ENCODE results near the gene BCCIP. TPM values are rescaled to one million over a fixed set of nuclear protein-coding genes. Genes with fewer than 3 reads are reported as not detected.

The BCCIP gene
- 22.2 and 31.7 TPM in 2 replicates for total RNA-seq

GRCh38 chr10:125822878-125823662 is at the start of gene BCCIP, which contains the start of gene UROS:
BCCIP (plus strand) TSS chr10:125823546; CDS start chr10:125823558, 12 bp downstream.
UROS (minus strand) TSS chr10:125823258; CDS start chr10:125816499, 6,759 bp downstream.
- peak; percentile 92 to 95 for DNase-seq (ENCODE audit: low read depth in 2 of 2)

GRCh38 chr10:125773687-125774543 is 49.4 kb upstream of the BCCIP start:
- peak in 1 of 2 donors; percentile 47 for DNase-seq (ENCODE audit: low read depth in 2 of 2)

DNA sequence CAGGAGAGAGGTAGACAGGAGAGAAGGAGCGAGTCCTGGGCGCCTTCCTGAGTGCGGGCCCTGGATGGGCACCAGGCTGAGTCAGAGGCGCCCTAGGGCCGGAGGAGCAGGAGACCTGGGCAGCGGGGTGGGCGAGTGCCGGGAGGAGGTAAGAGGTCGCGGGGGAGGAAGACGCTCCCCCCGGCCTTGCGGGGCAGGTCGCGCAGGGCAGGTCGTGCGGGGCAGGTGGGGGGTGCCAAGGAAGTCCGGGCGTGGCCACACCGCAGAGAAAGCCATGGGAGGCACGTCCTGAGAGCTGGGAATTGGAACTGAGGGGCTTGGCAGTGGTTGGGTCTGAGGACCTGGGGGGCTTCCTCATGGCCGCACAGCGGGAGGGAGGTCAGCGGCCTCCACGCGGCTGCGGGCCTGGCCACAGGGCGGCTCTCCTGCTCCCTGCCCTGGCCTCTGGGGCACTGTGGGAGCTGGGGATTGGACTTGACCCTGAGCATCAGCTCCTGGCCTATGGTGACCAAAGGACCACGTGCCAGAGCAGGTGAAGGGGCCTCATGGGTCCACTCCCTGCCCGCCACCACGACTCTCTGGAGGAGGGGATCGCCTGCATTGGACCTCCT is 48.7 kb upstream of the BCCIP start:
- no peak for DNase-seq (ENCODE audit: low read depth in 2 of 2)

GRCh38 chr10:125775491-125776106 is 47.7 kb upstream of the BCCIP start, which contains the start of gene MMP21:
MMP21 (minus strand) TSS chr10:125775821; CDS start chr10:125775821, 0 bp downstream.
- DNase-seq (ENCODE audit: low read depth in 2 of 2): no peak

- DNase-seq (ENCODE audit: low read depth in 2 of 2): no peak
These were observed 45.5 kb upstream of the BCCIP start for GRCh38 chr10:125777806-125778205.

GRCh38 chr10:125778556-125778955 is 44.8 kb upstream of the BCCIP start:
- DNase-seq (ENCODE audit: low read depth in 2 of 2): no peak

DNA sequence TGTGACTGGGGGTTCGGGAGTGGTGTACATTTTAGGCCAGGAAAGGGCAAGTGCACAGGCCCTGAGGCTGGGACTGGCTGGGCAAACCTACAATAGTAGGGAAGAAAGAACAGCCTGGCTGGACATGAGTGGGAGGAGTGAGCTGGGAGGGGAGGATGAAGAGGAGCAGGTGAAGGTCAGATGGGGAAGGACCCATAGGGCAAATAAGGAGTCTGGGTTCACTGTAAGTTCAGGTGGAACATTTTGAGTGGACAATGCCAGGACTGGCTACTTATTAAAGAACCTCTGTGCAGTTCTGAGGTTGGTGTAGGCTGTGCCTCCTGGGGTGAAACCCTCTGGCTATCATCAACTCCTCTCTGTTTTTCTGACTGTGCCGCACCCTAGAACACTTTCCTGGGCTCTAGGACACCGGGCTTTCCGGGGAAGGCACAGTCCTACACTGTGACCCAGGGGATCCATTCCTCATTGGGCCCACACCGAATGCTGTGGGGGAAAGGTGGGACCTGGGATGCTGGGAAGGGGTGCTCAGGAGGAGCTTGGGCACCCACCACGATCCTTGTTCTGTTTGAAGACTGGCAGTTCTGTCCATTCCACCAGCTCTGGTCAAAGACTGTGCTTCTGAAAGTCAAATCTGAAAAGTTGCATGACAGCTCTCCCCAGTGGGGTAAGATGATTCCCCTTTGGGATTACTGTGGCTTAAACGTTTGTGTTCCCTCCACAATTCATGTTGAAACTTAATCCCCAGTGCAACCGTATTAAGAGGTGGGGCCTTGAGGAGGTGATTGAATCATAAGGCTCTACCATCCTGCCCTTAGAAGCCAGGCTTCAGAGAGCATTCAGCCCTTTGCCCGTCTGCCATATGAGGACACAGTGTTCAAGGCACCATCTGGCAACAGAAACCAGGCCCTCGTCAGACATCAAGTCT is 43.7 kb upstream of the BCCIP start:
- DNase-seq (ENCODE audit: low read depth in 2 of 2): no peak

DNA sequence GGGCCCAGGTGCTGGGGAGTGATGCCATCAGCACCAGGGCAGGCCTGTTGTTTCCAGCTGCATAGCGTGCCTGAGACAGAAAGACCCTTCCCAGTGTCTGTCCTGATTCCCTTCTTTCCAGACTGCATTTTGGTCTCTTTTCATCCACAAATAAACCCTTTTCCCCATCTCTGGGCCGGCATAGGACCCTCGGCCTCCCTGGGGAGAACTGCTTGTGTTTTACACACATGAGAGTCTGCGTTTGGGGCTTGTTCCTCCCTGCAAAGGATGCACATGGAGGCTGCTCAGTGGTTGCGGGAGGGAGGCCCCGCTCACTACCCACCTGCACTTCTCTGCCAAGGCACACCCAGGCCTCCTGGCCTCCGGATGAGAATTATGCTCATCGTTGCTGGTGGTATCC is 42.0 kb upstream of the BCCIP start:
- no peak for DNase-seq (ENCODE audit: low read depth in 2 of 2)

DNA sequence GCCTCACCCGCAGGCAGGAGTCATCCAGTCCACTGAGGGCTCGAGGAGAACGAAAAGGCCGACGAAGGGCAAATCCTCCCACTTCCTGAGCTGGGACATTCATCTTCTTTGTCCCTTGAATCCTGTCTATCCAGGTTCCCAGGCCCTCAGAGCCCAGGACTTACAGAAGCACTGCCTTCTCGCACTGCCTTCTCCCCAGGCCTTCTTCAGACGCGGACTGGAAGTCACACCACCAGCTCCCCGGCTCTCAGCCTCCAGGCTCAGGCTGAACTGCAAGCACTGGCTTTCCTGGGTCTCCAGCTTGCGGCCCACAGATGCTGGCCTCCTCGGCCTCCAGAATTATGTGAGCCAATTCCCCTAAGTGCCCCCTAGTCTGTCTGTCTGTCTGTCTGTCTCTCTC is 41.3 kb upstream of the BCCIP start:
- no peak for DNase-seq (ENCODE audit: low read depth in 2 of 2)

DNA sequence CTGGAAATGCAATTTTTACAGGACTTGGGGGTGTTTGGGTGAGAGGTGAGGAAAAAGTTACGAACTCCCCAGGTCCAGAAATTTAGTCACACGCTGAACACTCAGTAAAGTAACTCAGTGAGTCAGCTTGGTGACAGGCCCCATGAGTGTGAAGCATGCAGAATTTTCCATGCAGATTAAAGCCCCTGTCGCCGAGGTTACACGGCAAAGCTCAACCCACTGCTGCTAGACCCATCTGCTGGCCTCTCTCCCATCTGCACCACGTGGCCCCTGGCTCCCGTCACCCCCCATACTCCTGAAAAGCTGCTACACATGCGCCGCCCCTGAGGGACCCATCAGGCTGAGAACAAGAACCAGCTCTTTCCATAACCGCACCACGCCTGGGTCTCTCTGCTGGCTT is 40.7 kb upstream of the BCCIP start:
- no peak for DNase-seq (ENCODE audit: low read depth in 2 of 2)

GRCh38 chr10:125783408-125783807 is 39.9 kb upstream of the BCCIP start:
- no peak for DNase-seq (ENCODE audit: low read depth in 2 of 2)

DNA sequence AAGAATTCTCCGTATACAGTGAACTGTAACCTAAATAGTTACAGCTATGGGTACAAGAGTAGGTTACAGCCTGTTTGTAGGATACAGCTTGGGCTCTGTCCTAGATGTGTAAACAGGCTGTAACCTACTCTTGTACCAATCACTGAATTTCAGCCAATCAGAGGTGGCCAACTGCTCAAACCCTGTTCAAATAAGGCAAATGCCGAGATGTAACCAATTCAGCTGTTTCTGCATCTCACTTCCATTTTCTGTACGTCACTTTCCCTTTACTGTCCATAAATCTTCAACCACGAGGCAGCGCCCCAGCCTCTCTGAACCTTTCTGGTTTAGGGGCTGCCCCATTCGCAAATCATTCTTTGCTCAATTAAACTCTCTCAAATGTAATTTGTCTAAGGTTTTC is 39.4 kb upstream of the BCCIP start:
- no peak for DNase-seq (ENCODE audit: low read depth in 2 of 2)

DNA sequence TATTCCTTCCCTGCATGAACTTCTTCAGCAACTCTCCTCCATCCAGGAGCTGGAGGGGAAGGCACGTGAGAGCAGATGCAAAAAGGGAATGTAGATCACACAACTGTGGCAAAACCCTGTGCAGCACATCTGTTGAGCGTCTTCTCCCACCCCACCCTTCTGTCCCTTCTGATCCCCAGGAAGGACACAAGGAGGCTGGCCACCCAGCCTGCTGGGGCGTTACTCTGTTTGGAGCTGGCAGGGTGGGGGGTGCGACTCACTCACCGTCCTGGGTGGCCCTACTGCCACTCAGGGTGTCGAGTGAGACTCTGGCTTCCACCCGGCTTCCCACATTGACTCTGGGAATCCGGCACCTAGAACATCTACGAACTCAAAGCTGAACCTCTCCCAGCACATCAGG is 37.6 kb upstream of the BCCIP start:
- DNase-seq (ENCODE audit: low read depth in 2 of 2): no peak

DNA sequence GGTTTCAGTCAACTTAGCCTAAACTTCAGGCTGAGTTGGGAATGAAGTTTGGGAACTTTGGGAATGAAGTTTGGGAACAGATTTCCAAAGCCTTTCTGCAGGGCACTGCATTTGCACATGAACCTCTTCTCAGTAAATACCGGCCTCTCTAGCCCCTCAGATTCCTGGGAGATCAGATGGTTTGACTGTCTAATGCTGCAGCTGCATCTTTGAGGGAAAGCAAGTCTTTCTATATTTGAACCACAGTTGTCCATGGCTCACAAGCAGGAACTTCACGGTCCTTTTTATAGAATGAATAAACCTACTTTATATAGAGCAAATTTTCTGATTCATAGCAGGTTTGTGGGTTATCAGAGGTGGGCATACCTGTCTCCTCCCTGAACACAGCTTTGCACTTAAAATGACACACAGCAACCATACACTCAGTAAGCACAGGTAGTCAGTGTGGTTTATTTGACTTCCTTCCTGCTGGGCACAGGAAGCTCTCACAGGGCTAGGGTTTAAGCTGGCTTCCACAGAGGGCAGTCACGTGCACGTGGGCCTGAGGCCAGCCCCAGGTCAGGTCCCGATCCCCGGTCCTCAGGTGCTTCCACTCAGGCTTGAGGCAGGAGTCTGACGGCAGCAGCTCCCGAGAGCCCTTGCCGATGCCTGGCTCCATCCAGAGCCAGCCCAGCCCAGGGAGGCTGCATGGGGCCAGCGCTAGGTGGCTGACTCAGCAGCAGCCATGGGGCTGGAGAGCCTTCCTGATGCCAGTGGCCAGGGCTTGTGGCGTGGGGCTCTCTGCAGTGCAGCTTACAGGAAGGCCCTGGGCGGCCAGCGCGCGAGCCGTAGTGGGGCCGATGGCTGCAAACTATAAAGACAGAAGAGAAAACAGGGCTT is 35.0 kb upstream of the BCCIP start:
- DNase-seq (ENCODE audit: low read depth in 2 of 2): peak in 1 of 2 donors; percentile 33

DNA sequence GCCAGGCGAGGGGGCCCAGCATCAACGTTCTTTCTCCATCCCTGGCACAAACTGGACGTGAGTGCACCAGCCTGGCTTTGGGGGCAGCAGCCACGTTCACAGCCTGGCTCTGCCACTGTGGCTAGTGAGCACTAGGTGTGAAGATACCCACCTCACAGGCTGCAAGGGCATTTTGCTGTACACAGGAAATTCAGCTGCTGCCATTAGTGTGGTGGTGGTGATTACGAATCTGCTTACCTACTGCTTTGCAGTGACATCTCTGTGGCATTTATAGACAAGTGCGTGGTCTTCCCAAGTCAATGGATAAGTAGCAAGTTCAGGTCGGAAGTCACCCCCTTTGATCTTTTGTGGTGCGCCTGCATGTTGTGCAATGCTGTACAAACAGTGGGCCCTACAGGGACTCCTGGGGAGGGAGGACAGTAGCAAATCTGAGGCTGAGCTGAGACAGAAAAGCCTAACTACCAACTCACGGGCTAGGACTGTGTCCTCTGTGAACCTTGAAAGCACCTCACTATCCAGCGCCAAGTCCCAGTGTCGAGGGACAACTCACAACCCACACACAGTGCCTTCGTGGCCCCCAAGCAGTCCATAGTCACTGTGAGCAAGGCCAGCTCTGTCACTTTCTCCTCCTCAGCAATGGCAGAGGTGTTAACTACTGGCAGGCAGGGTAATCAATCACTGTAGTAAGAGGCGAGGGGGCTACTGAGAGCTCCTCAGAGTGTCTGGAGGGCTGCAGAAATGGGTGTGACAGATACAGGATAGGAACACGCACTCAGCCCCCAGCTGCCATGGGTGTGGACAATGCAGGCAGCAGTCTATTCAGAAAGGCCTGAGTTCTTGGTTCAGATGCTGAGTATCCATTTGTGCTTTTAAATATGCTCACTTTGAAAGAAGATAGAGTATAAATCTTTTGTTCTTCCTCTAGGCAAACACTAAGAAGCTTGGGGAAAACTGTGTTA is 30.7 kb upstream of the BCCIP start:
- no peak for DNase-seq (ENCODE audit: low read depth in 2 of 2)

GRCh38 chr10:125795128-125795527 is 28.2 kb upstream of the BCCIP start:
- peak in 1 of 2 donors; percentile 42 for DNase-seq (ENCODE audit: low read depth in 2 of 2)

DNA sequence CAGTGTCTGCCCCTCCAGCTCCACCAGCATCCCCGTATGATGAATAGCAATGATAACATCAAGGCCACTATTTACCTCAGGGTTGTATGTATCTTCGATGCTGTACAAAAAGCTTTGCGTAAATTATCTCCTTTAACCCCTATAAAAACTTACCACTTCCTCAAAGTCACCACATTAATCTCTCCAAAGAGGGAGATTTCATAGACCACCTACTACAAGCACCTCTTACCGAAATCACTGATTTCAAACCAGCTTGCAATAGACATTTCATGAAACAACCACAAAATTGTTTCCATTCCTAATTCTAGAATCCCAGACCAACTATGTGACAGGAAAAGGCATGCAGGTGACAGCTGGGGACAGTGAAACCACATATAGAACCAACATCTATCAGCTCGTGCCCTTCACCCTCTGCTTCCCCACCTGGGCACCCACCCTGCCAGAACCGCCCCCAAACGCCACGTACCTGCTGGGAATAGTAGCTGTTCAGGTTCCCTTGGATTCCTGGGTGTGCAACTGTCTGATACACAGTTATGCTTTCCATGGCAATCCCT is 27.6 kb upstream of the BCCIP start:
- no peak for DNase-seq (ENCODE audit: low read depth in 2 of 2)

DNA sequence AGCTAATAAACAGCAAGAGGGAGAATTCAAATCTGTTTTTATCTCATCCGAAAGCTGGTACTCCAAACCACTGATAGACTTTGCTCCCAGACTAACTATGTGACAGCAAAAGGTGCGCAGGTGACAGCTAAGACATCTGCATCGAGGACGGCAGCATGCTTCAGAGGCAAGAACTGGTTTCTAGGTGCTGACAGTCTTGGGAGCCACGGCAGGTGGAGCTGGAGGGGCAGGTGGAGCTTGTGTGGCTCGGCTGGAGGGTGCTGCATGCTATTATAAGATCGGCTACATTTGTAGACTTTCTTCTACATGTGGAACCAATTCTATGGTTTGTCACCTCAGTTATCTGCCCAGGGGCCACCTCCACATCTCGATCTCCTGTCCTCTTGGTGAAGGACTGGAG is 25.9 kb upstream of the BCCIP start:
- DNase-seq (ENCODE audit: low read depth in 2 of 2): no peak
